Liver (tissue), 9 donors: ENCODE data around the gene DIP2A. TPM values are rescaled to one million over a fixed set of nuclear protein-coding genes. Genes with fewer than 3 reads are reported as not detected.

Source experiments
- DNase-seq: peaks from one replicate; pipeline ENCODE4 v3.0.0-alpha.2; 2017; ENCODE audit warnings: low spot score
- H3K27ac ChIP-seq, 2 donors: one replicate each; pipeline ENCODE4 v1.7.0; 2013; ENCODE audit warnings: inconsistent platforms in 2 of 2, low read length in 2 of 2, control low read depth in 1 of 2, low read depth in 1 of 2, mild to moderate bottlenecking in 1 of 2
- H3K27me3 ChIP-seq, 4 donors: one replicate each; pipeline versions ENCODE4 v1.6.1 to v1.7.0; 2013; ENCODE audit warnings: low read length in 3 of 4, inconsistent platforms in 1 of 4, mild to moderate bottlenecking in 1 of 4, moderate library complexity in 1 of 4; ENCODE audit not compliant: control insufficient read depth in 4 of 4, insufficient read depth in 4 of 4
- H3K36me3 ChIP-seq, 4 donors: one replicate each; pipeline versions ENCODE4 v1.6.1 to v1.7.0; 2013; ENCODE audit warnings: low read length in 3 of 4, mild to moderate bottlenecking in 3 of 4, low read depth in 1 of 4, moderate library complexity in 1 of 4; ENCODE audit not compliant: control insufficient read depth in 4 of 4, insufficient read depth in 3 of 4
- H3K4me1 ChIP-seq, 4 donors: one replicate each; pipeline versions ENCODE4 v1.6.1 to v1.7.0; 2013; ENCODE audit warnings: low read length in 3 of 4, mild to moderate bottlenecking in 3 of 4, moderate library complexity in 1 of 4; ENCODE audit not compliant: control insufficient read depth in 4 of 4, insufficient read depth in 4 of 4
- H3K4me3 ChIP-seq, 3 donors: one replicate each; pipeline versions ENCODE4 v1.6.1 to v1.7.0; 2013; ENCODE audit warnings: low read length in 3 of 3, control low read depth in 1 of 3, low read depth in 1 of 3, mild to moderate bottlenecking in 1 of 3
- H3K9ac ChIP-seq, 2 donors: one replicate each; pipeline ENCODE4 v1.7.0; 2013; ENCODE audit warnings: low read length in 2 of 2, mild to moderate bottlenecking in 2 of 2, moderate library complexity in 2 of 2, control low read depth in 1 of 2, low read depth in 1 of 2
- H3K9me3 ChIP-seq, 4 donors: one replicate each; pipeline versions ENCODE4 v1.6.1 to v1.7.0; 2013; ENCODE audit warnings: low read length in 3 of 4; ENCODE audit not compliant: control insufficient read depth in 4 of 4
- ATF3 ChIP-seq: IDR thresholded peaks from 2 replicates; pipeline ENCODE4 v1.6.1; 2016; ENCODE audit warnings: antibody characterized with exemption
- EGR1 ChIP-seq, 2 donors: IDR thresholded peaks; 2 replicates each; pipeline ENCODE4 v1.6.1; 2016 to 2018; ENCODE audit warnings: antibody characterized with exemption in 2 of 2, low read depth in 2 of 2
- HNF4A ChIP-seq, 2 donors: conservative IDR thresholded peaks; 2 replicates each; pipeline ENCODE4 v1.6.1; 2016; ENCODE audit warnings: antibody characterized with exemption in 2 of 2, mild to moderate bottlenecking in 2 of 2
- JUND ChIP-seq, 2 donors: IDR thresholded peaks; 2 replicates each; pipeline ENCODE4 v1.6.1; 2016; ENCODE audit warnings: antibody characterized with exemption in 2 of 2
- MAX ChIP-seq: IDR thresholded peaks from 2 replicates; pipeline ENCODE4 v1.6.1; 2016; ENCODE audit warnings: antibody characterized with exemption
- NR2F2 ChIP-seq: IDR thresholded peaks from 2 replicates; pipeline ENCODE4 v1.6.1; 2016; ENCODE audit warnings: antibody characterized with exemption
- RAD21 ChIP-seq, 2 donors: IDR thresholded peaks; 2 replicates each; pipeline ENCODE4 v1.6.1; 2016; ENCODE audit warnings: antibody characterized with exemption in 2 of 2, mild to moderate bottlenecking in 2 of 2
- REST ChIP-seq: IDR thresholded peaks from 2 replicates; pipeline ENCODE4 v1.6.1; 2016; ENCODE audit warnings: antibody characterized with exemption, mild to moderate bottlenecking
- YY1 ChIP-seq: IDR thresholded peaks from 2 replicates; pipeline ENCODE4 v1.6.1; 2016; ENCODE audit warnings: antibody characterized with exemption, mild to moderate bottlenecking
- ZBTB33 ChIP-seq: IDR thresholded peaks from 2 replicates; pipeline ENCODE4 v1.6.1; 2016; ENCODE audit warnings: antibody characterized with exemption
- WGBS: extraction: QIAGEN DNeasy Blood & Tissue Kit; methylation state at CpG from one replicate; pipeline ENCODE4 v1.1.7; 2013; 5-methylcytosine and 5-hydroxymethylcytosine counted together
- polyA plus RNA-seq, 2 donors: library from polyadenylated mRNA; stranded (reverse) in 1 of 2; unstranded in 1 of 2; fragments of 200-250 nt in 1 of 2; fragments of >200 nt in 1 of 2; fragmentation: Nextera tagmentation in 1 of 2; extraction: Ambion mirVana in 1 of 2; gene quantifications; one replicate each; pipeline versions ENCODE4 v1.2.1 to v1.2.3, GENCODE V29; 2013 to 2015
- total RNA-seq, 2 donors: library from RNA; depleted of rRNA; stranded (reverse); fragments of >200 nt; gene quantifications; one replicate each; pipeline ENCODE4 v1.2.3, GENCODE V29; 2014
- donor health status: healthy.
- donor health status: healthy.
- donor health status: healthy.
- donor health status: healthy.
- donor health status: healthy.

The DIP2A gene
- total and polyA plus RNA-seq, 4 donors, result 3.8 to 21.7 (median 7.5) TPM

- H3K27ac ChIP-seq, result no peak overlapping the region
These were observed 7.0 kb downstream of the DIP2A start for GRCh38 chr21:46465651-46466050.

GRCh38 chr21:46468108-46468774 is 9.6 kb downstream of the DIP2A start:
- TF ChIP-seq ZBTB33, result no peak
- Histone ChIP-seq H3K27ac (no peak overlapping the region), H3K4me1 (peaks cover 0 to 2% (median 0%) of the 10 kb centered on the region in 4 donors), H3K4me3 (no peak overlapping the region), H3K9ac (no peak overlapping the region), H3K9me3 (no peaks in the 10 kb centered on the region), H3K27me3 (no peaks in the 10 kb centered on the region), H3K36me3 (peaks cover 0 to 3% (median 1%) of the 10 kb centered on the region in 4 donors)
- DNase-seq, result no peak
- WGBS, result 92% methylated on average over 6 of the region's 6 CpGs

More at GRCh38 chr21:46465651-46466050, 7.0 kb downstream of the DIP2A start:
- peaks cover 0 to 3% (median 2%) of the 10 kb centered on the region in 4 donors for H3K36me3 ChIP-seq
- no peak for TF ChIP-seq YY1
- no peak for TF ChIP-seq REST
- no peak for TF ChIP-seq HNF4A (conservative IDR thresholded peaks at IDR 0.05)
- no peak for TF ChIP-seq MAX
- no peak for TF ChIP-seq NR2F2
- no peak overlapping the region for H3K4me3 ChIP-seq
- H3K27me3 ChIP-seq, result no peaks in the 10 kb centered on the region
- 82% methylated on average over 3 of the region's 3 CpGs for whole genome bisulfite sequencing
- no peaks in the 10 kb centered on the region for H3K9me3 ChIP-seq
- H3K4me1 ChIP-seq, result no peaks in the 10 kb centered on the region
- DNase-seq, result no peak
- no peak overlapping the region for H3K9ac ChIP-seq

GRCh38 chr21:46469275-46469674 is 10.6 kb downstream of the DIP2A start:
- no peak for TF ChIP-seq HNF4A (conservative IDR thresholded peaks at IDR 0.05)
- no peak for TF ChIP-seq ZBTB33
- TF ChIP-seq ATF3, result no peak
- TF ChIP-seq EGR1 (IDR thresholded peaks at IDR 0.05; ENCODE audit: low read depth in 2 of 2), result no peak
- TF ChIP-seq RAD21 (IDR thresholded peaks at IDR 0.05), result no peak
- no peak for TF ChIP-seq JUND (IDR thresholded peaks at IDR 0.05)
- no peak for TF ChIP-seq NR2F2
- no peak for DNase-seq
- Histone ChIP-seq H3K4me1 (peaks cover 0 to 2% (median 0%) of the 10 kb centered on the region in 4 donors), H3K27me3 (no peaks in the 10 kb centered on the region), H3K27ac (no peak overlapping the region), H3K36me3 (peaks cover 0 to 3% (median under 1%) of the 10 kb centered on the region in 4 donors), H3K9ac (no peak overlapping the region), H3K4me3 (no peak overlapping the region), H3K9me3 (no peaks in the 10 kb centered on the region)
- 96% methylated on average over 3 of the region's 3 CpGs for WGBS
